PC-9 (cell line): Measurements from ENCODE around the gene JPT1. TPM values are rescaled to one million over a fixed set of nuclear protein-coding genes. Genes with fewer than 3 reads are reported as not detected.
"Not testable (repeated sequence)": the region's sequence is repeated elsewhere in the genome, so short reads cannot be mapped to it uniquely, and the experiment has no call there.

ENCODE experiments used
- BruUV-seq: library from RNA; stranded (reverse); fragments of 400-500 nt; replicated peaks from 2 replicates; lab custom pipeline; 2021; lab: Mats Ljungman, UMichigan
- CTCF ChIA-PET: fragments of 300-600 bp; sonication (Branson Sonifier 250); formaldehyde crosslinking; loops from one replicate; lab custom pipeline; 2022; ENCODE audit warnings: antibody characterized with exemption; lab: Charles Lee
- POLR2A ChIA-PET: fragments of 300-600 bp; sonication (Branson Sonifier 250); formaldehyde crosslinking; loops from one replicate; lab custom pipeline; 2022; ENCODE audit warnings: antibody characterized with exemption; ENCODE audit not compliant: unreplicated experiment; lab: Charles Lee
- DNase-seq, 2 experiments: peaks; one replicate each; pipeline versions ENCODE4 v3.0.0 to v3.0.0-alpha.2; 2015 to 2022; ENCODE audit warnings: mixed read lengths in 1 of 2
- H2AFZ ChIP-seq: fragments of 200-600 bp; sonication (generic); 2 replicates; pipeline ENCODE4 v1.8.1; 2017; ENCODE audit warnings: antibody characterized with exemption
- H3F3A ChIP-seq: fragments of 200-600 bp; sonication (generic); 2 replicates; pipeline ENCODE4 v1.8.1; 2017; ENCODE audit warnings: antibody characterized with exemption, mild to moderate bottlenecking, low read depth; ENCODE audit not compliant: insufficient read depth
- H3K27ac ChIP-seq: fragments of 200-600 bp; sonication (generic); 2 replicates; pipeline ENCODE4 v1.6.1; 2016; ENCODE audit warnings: mixed run types
- H3K27me3 ChIP-seq: fragments of 200-600 bp; sonication (generic); 2 replicates; pipeline ENCODE4 v1.6.1; 2016; ENCODE audit warnings: low read depth, mixed run types; ENCODE audit not compliant: insufficient read depth
- H3K36me3 ChIP-seq: fragments of 200-600 bp; sonication (generic); 2 replicates; pipeline ENCODE4 v1.6.1; 2016; ENCODE audit warnings: low read depth, mixed run types
- H3K4me1 ChIP-seq: fragments of 200-600 bp; sonication (generic); replicated peaks from 2 replicates; pipeline ENCODE4 v1.6.1; 2016; ENCODE audit warnings: mixed run types; ENCODE audit not compliant: insufficient read depth
- H3K4me2 ChIP-seq: fragments of 200-600 bp; sonication (generic); 2 replicates; pipeline ENCODE4 v1.6.1; 2017; ENCODE audit warnings: mixed run types
- H3K4me3 ChIP-seq: fragments of 200-600 bp; sonication (generic); 2 replicates; pipeline ENCODE4 v1.6.1; 2016; ENCODE audit warnings: mixed run types
- H3K79me2 ChIP-seq: fragments of 200-600 bp; sonication (generic); 2 replicates; pipeline ENCODE4 v1.6.1; 2017; ENCODE audit warnings: low read depth, mixed run types
- H3K9me2 ChIP-seq: fragments of 200-600 bp; sonication (generic); 2 replicates; pipeline ENCODE4 v1.8.1; 2017; ENCODE audit warnings: mild to moderate bottlenecking; ENCODE audit not compliant: insufficient read depth
- H3K9me3 ChIP-seq: fragments of 200-600 bp; sonication (generic); 2 replicates; pipeline ENCODE4 v1.8.1; 2016; ENCODE audit warnings: low read depth; ENCODE audit not compliant: insufficient read depth
- H4K20me1 ChIP-seq: fragments of 200-600 bp; sonication (generic); 2 replicates; pipeline ENCODE4 v1.8.1; 2017; ENCODE audit not compliant: insufficient read depth
- EZH2 ChIP-seq: fragments of 200-600 bp; sonication (generic); IDR thresholded peaks from 2 replicates; pipeline ENCODE4 v1.8.0; 2017; ENCODE audit warnings: antibody characterized with exemption, low read depth
- intact Hi-C: fragments of 100-400 bp; cut with micrococcal nuclease; formaldehyde crosslinking; loops from one replicate; pipeline ENCODE4 v1.10.0; 2022; ENCODE audit not compliant: unreplicated experiment
- total RNA-seq: library from RNA; stranded (reverse); gene quantifications from 2 replicates; pipeline ENCODE4 v1.2.3, GENCODE V29; 2021
- TF ChIP-seq, protein P1 (sequence below): fragments of 200-600 bp; sonication (generic); conservative IDR thresholded peaks from 2 replicates; pipeline ENCODE4 v1.6.1; 2017; ENCODE audit warnings: mixed run types, antibody characterized with exemption, mild to moderate bottlenecking, moderate library complexity

The JPT1 gene
- total RNA-seq, 1 experiment from 2014 or later, result 250 TPM

DNA sequence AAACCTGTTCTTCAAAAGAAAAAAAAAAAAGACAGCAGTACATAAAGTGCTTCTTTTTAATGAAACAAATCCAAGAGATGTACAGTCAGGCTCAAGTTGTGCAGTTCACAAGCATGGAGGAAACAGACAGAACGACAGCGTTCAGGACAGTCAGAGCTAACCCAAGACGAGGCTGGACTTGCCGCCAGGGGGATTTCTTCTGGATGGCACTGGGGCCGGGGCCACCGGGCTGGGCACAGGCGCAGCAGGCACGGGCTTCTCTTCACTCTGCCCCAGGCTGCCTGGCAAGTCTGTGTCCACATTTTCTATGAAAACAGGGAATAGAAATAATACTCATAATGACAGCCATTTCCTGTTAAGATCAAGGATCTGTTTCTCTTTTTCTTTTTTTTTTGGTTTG lies 18.4 kb downstream of the JPT1 start:
- TF ChIP-seq EZH2, result no peak
- TF ChIP-seq, protein P1, sequence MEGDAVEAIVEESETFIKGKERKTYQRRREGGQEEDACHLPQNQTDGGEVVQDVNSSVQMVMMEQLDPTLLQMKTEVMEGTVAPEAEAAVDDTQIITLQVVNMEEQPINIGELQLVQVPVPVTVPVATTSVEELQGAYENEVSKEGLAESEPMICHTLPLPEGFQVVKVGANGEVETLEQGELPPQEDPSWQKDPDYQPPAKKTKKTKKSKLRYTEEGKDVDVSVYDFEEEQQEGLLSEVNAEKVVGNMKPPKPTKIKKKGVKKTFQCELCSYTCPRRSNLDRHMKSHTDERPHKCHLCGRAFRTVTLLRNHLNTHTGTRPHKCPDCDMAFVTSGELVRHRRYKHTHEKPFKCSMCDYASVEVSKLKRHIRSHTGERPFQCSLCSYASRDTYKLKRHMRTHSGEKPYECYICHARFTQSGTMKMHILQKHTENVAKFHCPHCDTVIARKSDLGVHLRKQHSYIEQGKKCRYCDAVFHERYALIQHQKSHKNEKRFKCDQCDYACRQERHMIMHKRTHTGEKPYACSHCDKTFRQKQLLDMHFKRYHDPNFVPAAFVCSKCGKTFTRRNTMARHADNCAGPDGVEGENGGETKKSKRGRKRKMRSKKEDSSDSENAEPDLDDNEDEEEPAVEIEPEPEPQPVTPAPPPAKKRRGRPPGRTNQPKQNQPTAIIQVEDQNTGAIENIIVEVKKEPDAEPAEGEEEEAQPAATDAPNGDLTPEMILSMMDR, result no peak
- Histone ChIP-seq H3K36me3 (peaks cover 16% of the 10 kb centered on the region), H2AFZ (no peak overlapping the region), H3K79me2 (peaks cover 17% of the 10 kb centered on the region), H3K27me3 (no peaks in the 10 kb centered on the region), H3K4me2 (no peak overlapping the region), H3K9me3 (no peaks in the 10 kb centered on the region), H3F3A (peaks cover 84% of the 10 kb centered on the region), H3K4me1 (peaks cover 15% of the 10 kb centered on the region; the same call in 1 of the 2 replicates), H4K20me1 (no peaks in the 10 kb centered on the region), H3K9me2 (no peaks in the 10 kb centered on the region), H3K4me3 (no peak overlapping the region), H3K27ac (0 out of 2 replicates have a peak overlapping the region, but pooled peaks have one; percentile 18)
- POLR2A ChIA-PET, result no interaction called here
- CTCF ChIA-PET, result interaction anchor here (0.7 kb wide), 1 partner anchor 14 kb away, joined by 6 read pairs; no protein-coding TSS in a partner anchor
- BruUV-seq, result no TSS peak
- no peak for DNase-seq
- intact Hi-C loops, result loop anchor here (2.0 kb wide), 1 partner anchor 19 kb away; the partner anchor contains the start of gene JPT1

DNA sequence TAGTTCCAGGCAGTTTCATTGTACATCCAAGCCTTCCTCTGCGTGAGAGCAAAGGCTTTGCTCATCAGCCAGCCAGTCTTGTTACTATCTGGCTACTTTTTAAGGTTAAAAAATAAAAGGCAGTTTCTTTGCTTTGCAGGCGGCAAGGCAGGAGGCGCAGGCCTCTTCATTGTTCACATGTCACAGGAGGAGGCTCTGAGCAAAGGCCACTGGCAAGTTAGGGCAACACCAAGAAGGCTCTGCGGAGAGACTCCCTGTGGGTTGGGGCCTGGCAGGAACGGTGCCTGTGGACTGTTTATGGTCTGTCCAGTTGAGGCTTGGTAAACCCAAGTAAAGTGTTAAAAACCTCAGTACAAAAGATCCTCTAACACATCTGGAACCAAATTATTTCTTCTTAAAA lies 18.9 kb downstream of the JPT1 start:
- no peak for TF ChIP-seq EZH2
- TF ChIP-seq, protein P1, result no peak
- Histone ChIP-seq H2AFZ (no peak overlapping the region), H3K36me3 (peaks cover 11% of the 10 kb centered on the region; the same call in 1 of the 2 replicates), H3K4me1 (peaks cover 17% of the 10 kb centered on the region), H3K4me3 (no peak overlapping the region), H3K27me3 (no peaks in the 10 kb centered on the region), H3K4me2 (no peak overlapping the region), H3K9me3 (no peaks in the 10 kb centered on the region), H3K27ac (peak overlapping the region; percentile 31; the same call in 1 of the 2 replicates), H3K79me2 (peaks cover 22% of the 10 kb centered on the region), H3K9me2 (no peaks in the 10 kb centered on the region), H3F3A (peaks cover 80% of the 10 kb centered on the region), H4K20me1 (no peaks in the 10 kb centered on the region; the same call in 1 of the 2 replicates)
- BruUV-seq, result no TSS peak
- ChIA-PET POLR2A (no interaction called here), CTCF (interaction anchor here (0.7 kb wide), 1 partner anchor 15 kb away, joined by 6 read pairs; no protein-coding TSS in a partner anchor)
- DNase-seq, result no peak
- intact Hi-C loops, result loop anchor here (2.0 kb wide), 1 partner anchor 19 kb away; the partner anchor contains the start of gene JPT1

DNA sequence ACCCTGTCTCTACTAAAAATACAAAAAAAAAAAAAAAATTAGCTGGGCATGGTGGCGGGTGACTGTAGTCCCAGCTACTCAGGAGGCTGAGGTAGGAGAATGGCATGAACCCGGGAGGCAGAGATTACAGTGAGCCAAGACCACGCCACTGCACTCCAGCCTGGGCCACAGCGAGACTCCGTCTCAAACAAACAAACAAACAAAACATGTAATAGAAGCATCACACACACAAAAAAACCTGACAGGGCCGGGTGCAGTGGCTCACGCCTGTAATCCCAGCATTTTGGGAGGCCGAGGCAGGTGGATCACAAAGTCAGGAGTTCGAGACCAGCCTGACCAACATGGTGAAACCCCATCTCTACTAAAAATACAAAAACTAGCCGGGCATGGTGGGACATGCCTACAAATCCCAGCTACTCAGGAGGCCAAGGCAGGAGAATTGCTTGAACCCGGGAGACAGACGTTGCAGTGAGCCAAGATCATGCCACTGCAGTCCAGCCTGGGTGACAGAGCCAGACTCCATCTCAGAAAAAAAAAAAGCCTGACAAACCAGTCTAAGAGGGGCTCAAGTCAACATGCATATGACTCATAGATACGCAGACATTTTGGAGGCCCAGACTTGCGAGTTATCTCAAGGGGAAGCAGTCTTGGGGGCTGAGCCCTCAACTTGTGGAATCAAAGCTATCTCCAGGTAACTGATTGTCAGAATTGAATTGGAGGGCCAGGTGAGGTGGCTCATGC lies 20.5 kb downstream of the JPT1 start:
- peaks cover 20% of the 10 kb centered on the region for H3K4me1 ChIP-seq
- H3K4me3 ChIP-seq, H3K27me3 ChIP-seq, H4K20me1 ChIP-seq, CTCF ChIA-PET, BruUV-seq, H3K9me2 ChIP-seq, H3K36me3 ChIP-seq, H3K9me3 ChIP-seq, H2AFZ ChIP-seq: not testable (repeated sequence)
- H3K79me2 ChIP-seq, result peaks cover 31% of the 10 kb centered on the region
- peak overlapping the region; percentile 33; the same call in 1 of the 2 replicates for H3K27ac ChIP-seq
- intact Hi-C loops, result loop anchor here (2.0 kb wide), 1 partner anchor 21 kb away; the partner anchor contains the start of gene JPT1
- H3F3A ChIP-seq, result peaks cover 78% of the 10 kb centered on the region
- POLR2A ChIA-PET, result interaction anchor here (0.6 to 1.0 kb wide), 3 partner anchors 9 to 137 kb away, joined by 5 to 8 read pairs (median 5); partner anchors contain the start of gene MIF4GD
- peak; percentile 45 to 70 for DNase-seq
- H3K4me2 ChIP-seq, result peak overlapping the region; percentile 28; the same call in 1 of the 2 replicates
